Amygdala (tissue), 56 donors: ENCODE data around the gene RPH3AL.
"Not testable (repeated sequence)": the region's sequence is repeated elsewhere in the genome, so short reads cannot be mapped to it uniquely, and the experiment has no call there.

Experiments
- DNase-seq, 56 donors: peaks; one replicate each; lab custom pipeline; 2025; lab: John Stamatoyannopoulos, UW

The RPH3AL gene

DNA sequence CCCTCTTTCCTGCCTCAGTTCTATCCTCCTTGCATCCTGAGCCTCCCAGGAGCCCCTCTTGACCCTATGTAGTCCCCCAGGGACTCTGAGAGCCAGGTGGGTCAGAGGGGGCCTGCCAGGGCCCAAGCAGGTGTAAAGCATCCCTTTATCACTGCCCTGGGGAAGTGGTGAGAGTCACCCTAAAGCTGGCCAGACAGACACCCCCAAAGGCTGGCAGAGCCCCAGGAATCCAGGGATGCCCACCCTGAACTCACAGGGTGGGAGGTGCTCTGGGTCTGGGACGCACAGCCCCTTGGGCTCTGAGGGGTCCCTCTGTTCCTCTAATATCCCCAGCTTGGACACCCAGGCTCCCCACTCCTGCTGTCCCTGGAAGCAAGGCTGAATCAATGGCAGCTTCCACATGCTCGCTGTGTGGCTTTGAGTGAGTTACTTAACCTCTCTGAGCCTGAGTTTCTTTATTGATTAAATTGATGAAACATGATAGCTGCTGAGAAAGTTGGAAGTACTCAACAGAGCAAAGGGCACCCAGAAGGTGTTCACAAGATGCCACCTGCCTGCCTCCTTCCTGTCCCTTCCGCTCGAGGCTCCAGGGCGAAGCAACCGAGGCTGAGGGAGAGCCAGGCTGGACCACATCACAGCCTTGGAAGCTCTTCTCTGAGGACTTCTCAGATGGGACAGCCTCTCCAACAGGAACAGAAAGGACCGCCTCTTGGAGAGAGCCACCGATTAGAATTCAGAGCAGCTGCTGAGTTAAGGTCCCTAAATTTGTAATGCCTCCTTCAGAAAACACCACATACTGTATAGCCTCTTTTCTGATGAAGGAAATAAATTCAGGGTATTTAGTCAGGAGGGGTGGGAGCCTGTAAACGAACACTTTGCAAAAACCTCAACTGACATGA is 104.0 kb downstream of the RPH3AL start:
- no peak for DNase-seq

DNA sequence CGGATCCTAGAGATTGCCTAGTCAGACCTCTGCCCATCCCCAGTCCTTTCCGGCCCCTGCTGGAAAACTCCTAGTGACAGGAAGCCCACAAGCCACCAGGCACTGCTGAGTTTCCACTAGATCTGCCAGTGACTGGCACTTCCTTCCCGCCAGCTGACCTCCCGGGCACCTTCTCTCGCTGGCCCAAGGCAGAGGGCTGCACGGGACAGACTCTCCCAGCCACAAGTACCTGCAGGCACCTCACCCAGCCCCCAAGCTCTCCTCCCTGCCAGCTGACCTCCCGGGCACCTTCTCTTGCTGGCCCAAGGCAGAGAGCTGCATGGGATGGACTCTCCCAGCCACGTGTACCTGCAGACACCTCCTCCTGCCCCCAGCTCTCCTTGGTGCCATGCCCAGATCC is 104.8 kb downstream of the RPH3AL start:
- DNase-seq, result no peak

DNA sequence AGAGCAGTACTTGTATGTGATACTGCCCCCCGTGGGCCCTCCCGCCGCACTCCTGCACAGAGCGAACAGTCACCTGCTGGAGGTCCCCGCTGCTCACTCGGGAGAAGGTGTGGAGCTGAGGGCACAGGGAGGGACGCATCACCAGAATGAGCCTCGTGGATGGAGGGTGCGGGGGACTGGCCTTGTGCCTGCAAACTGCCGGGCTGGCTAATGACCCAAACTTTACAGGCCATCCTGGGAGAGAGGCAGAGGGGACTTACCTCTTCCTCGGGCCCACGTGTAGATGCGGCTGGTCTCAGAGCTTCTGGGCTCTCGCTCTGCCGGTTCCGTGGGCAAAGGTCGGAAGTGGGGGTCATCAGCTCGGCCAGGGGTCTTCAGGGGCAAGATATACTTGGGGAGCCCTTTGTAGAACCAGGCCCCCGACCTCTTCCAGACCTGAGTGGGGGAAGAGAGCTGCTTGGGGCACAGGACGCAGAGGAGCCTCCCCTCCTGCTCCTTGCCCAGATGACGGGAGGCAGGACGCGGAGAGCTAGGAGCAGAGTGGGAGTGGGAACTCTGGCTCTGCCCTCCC is 105.7 kb downstream of the RPH3AL start:
- no peak for DNase-seq

DNA sequence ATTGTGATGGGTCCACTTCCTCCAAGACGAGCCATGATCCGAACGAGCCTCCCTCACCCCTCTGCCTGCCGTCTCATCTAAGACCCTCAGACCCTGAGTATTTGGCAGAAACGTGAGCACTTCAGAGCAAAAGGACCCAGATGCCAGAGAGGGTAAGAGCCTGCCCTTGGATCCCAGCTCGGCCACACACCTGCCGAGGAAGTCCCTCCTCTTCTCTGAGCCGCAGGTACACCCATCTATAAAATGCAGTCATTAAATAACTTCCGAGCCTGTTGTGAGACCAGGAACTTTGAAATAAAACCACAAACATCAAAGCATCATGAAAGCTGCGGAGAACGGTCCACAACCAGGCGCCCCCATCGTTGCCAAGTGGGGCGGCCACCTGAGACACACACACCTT is 106.4 kb downstream of the RPH3AL start:
- DNase-seq, result no peak

DNA sequence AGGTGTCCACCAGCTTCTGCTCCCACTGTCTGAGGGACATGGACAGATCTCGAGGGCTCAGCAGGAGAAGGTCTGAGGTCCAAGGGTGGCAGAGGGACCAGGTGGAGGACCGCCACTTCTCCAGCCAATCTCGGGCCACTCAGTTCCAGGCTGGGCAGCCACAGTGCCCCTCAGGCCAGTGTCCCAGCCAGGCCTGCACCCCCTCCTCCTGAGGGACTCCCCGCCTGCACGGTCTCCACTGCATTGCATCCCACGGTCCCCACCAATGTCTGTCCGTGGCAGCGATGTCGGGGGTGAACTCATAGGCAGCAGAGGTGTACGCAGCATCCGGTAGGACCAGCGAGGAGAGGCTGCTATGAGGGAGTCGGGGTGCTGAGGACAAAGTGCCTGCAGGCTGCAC is 107.0 kb downstream of the RPH3AL start:
- DNase-seq, result no peak

DNA sequence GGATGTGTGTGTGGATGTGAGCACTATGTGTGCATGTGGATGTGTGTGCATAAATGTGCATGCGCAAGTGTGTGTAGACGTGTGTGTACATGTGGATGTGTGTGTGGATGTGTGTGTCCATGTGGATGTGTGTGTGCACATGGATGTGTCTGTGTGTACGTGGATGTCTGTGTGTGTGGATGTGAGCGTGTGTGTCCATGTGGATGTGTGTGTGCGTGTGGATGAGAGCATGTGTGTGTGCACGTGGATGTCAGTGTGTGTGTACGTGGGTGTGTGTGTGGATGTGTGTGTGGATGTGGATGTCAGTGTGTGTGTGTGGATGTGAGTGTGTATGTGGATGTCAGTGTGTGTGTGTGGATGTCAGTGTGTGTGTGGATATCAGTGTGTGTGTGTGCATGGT is 107.6 kb downstream of the RPH3AL start:
- no peak for DNase-seq

DNA sequence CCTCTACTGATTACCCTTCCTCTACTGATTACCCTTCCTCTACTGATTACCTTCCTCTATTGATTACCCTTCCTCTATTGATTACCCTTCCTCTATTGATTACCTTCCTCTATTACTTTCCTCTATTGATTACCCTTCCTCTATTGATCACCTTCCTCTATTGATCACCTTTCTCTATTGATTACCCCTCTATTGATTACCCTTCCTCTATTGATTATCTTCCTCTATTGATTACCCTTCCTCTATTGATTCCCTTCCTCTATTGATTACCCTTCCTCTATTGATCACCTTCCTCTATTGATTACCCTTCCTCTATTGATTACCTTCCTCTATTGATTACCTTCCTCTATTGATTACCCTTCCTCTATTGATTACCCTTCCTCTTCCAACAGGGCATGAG is 108.7 kb downstream of the RPH3AL start:
- not testable (repeated sequence) for DNase-seq

DNA sequence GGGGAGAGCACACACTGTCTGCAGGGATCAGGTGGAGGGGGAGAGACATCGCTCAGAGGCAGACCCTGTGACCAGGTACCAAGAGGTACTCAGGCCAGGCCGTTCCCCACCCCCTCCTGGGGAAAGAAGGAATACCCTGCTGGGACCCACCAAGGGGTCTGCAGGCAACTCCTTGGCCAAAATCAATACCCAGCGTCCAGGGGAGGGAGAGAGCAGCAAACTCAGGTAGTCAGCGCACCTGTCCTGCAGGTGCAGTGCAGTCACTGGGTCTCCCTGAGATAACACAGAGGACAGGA is 113.7 kb downstream of the RPH3AL start:
- DNase-seq, result no peak

DNA sequence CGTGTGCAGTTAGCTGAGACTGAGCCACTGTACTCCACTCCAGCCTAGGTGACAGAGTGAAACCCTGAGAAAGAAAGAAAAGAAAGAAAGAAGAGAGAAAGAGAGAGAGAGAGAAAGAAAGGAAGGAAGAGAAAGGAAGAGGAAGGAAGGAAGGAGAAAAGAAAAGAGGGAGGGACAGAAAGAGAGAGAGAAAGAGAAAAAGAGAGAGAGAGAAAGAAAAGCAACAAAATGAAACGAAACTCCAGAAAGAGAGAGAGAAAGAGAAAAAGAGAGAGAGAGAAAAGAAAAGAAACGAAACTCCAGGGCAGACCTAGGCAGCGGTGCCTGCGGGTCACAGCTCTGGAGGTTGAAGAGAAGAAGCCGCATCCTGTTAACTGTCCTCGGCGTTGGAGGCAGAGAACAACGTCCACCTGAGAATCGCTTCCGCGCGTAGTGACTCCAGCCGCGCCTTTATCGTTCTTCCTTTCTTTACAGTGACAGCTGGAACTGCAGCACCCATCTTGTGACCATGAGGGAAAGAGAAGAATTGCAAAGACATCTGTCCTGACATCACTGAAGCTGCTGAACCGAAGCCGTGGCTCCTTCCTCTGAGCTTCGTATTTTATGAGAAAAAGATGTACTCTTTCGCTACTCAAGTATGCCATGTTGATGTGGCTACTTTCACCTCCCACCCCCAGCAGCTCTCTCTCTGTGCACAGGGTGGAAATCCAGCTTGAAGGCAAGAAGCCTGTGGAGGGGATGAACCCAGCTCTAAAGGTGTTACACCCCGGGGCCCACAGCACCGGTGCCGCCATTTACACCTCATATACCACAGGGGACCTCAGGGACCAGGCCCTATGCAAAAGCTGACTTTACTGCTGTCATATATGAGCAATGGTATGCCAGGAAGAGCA is 114.3 kb downstream of the RPH3AL start:
- DNase-seq, result no peak

DNA sequence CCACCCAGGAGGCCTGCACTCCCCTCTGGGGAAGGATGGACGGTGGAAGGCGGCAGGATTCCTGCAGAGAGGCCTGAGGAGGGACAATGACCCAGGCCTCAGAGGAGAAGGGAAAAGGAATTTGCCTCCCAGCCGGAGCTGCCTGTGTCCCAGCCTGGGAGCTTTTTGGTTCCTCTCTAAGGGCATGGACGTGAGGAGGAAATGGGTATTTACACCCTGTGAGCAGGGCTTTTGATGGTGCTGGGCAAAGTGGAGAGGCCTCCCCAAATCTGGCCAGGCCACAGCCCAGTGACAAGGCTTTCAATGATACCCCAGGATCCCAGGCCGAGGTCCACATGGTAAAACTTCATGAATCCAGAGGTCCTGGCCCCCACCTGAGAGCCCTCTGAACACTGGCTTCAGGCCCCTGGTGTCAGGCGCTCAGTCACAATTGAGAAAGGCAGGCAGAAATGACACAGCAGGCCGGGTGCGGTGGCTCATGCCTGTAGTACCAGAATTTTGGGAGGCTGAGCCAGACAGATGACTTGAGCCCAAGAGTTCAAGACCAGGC is 115.1 kb downstream of the RPH3AL start:
- DNase-seq, result no peak

DNA sequence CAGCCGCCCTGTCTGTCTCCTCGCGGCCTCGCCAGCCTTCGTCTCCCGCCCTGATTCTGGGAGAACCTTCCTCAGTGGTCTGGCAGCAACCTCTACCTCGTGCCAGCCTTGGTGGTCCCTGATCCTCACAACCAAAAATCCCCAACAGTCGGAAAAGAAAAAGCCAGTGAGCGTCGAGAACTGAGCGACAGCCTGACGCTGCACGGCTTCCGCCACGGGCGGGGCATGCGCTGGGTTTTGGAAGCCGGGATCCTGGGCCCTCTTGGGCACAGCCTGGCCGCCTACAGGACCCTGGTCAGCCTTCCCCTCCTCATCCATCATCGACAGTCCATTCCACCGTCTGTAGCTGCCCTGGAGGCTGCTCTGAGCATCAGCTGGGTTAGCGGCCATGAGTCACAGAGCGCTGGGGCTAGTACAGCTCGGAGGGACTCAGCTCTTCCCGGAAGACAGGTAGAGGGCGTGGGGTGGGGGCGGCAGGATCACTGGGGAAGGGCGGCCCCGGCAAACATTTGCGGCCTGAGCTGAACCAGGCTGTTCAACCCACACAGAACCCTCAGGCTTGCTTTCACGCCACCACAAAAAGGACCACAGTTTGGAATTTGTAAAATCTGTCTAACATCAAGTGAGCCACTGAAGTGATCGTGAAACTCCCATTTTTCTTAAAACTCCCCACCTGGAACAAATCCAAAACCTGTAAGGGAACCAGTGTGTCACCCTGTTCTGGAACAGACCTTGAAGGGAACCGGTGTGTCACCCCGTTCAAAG is 115.8 kb downstream of the RPH3AL start:
- DNase-seq, result no peak

DNA sequence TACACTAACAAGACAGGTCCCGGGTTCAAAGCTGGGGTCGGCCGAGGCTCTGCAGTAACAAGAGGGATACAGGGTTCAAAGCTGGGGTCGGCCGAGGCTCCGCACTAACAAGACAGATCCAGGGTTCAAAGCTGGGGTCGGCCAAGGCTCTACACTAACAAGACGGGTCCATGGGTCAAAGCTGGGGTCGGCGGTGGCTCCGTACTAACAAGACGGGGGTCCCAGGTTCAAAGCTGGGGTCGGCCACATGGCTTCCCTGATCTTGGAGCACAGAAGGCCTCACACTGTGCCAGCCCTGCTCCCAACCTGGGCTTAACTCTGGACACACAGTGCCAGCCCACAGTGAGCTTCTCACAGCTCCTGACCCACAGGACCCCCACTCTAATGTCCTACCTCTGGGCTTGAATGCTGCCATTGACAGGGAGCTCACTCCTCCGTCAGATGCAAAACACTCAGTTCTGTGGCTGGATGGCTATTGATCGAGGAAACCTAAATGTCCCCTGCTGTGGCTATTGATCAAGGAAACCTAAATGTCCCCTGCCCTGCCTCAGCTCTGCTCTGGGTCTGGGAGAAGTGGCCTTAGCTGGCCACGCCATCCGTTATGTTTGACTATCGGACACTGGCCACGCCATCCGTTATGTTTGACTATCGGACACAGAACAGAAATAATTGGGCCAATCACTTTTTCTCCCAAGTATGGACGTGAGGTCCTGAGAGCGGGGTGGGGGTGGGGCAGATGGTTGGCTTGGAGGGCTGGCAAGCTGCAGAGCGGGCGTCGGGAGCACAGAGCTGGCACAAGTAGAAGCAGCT is 116.6 kb downstream of the RPH3AL start:
- DNase-seq, result no peak

DNA sequence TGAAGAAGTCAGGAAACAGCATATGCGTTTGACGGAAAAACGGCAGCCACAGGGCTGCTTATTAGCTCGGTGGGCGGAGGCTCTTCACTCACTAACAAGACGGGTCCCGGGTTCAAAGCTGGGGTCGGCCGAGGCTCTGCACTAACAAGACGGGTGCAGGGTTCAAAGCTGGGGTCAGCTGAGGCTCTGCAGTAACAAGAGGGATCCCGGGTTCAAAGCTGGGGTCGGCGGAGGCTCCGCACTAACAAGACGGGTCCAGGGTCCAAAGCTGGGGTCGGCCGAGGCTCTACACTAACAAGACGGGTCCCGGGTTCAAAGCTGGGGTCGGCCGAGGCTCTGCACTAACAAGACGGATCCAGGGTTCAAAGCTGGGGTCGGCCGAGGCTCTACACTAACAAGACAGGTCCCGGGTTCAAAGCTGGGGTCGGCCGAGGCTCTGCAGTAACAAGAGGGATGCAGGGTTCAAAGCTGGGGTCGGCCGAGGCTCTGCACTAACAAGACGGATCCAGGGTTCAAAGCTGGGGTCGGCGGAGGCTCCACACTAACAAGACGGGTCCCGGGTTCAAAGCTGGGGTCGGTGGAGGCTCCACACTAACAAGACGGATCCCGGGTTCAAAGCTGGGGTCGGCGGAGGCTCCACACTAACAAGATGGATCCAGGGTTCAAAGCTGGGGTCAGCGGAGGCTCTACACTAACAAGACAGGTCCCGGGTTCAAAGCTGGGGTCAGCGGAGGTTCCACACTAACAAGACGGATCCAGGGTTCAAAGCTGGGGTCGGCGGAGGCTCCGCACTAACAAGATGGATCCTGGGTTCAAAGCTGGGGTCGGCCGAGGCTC is 117.4 kb downstream of the RPH3AL start:
- DNase-seq, result peak in 1 of 56 donors; percentile 17

DNA sequence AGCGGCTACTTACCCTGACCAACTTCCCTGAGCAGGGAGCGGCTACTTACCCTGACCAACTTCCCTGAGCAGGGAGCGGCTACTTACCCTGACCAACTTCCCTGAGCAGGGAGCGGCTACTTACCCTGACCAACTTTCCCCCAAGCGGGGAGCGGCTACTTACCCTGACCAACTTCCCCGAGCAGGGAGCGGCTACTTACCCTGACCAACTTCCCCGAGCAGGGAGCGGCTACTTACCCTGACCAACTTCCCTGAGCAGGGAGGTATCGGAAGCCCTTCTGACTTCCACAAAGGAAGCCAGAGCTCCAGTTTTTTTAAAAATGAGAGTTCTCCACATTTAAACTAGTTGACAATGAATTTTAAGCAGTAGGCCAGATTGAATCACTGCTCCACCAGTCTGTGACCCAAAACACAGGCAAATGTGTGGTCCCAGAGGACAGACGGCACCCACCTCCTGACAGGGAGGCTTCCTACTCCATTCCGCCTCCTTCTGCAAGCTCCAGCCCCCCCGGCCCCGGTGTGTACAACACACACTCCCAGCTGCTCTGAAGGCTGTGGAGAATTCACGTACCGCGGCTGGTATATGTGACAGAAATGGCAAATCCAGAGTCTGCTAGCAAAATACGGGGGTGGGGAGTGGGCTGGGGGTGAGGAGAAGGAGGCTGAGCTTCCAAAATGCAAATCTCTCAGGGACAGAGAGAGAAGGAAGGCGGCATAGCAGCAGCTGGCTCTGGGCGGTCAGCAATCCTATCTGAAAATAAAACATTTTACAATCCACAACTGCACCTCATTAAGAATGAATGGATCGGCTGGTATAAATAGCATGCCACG is 118.2 kb downstream of the RPH3AL start:
- peak in 24 of 56 donors; percentile 6 to 69 (median 26) for DNase-seq

DNA sequence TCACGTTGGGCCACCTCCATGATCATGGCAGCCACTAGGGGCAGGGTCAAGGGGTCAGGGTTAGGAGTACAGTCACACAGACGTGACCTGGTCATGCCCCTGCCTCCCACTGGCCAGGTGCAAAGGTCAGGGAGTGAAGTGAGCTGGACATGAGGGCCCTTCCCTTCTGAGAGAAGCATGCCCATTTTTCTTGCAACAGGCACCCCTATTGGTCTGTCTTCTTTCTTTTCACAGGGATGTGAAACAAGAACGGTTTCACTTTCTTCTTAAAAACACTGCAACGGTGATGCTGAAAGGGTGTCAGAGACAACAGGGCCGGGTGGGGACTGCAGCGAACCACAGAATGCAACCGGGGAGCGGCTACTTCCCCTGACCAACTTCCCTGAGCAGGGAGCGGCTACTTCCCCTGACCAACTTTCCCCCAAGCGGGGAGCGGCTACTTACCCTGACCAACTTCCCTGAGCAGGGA is 119.1 kb downstream of the RPH3AL start:
- DNase-seq, result no peak

DNA sequence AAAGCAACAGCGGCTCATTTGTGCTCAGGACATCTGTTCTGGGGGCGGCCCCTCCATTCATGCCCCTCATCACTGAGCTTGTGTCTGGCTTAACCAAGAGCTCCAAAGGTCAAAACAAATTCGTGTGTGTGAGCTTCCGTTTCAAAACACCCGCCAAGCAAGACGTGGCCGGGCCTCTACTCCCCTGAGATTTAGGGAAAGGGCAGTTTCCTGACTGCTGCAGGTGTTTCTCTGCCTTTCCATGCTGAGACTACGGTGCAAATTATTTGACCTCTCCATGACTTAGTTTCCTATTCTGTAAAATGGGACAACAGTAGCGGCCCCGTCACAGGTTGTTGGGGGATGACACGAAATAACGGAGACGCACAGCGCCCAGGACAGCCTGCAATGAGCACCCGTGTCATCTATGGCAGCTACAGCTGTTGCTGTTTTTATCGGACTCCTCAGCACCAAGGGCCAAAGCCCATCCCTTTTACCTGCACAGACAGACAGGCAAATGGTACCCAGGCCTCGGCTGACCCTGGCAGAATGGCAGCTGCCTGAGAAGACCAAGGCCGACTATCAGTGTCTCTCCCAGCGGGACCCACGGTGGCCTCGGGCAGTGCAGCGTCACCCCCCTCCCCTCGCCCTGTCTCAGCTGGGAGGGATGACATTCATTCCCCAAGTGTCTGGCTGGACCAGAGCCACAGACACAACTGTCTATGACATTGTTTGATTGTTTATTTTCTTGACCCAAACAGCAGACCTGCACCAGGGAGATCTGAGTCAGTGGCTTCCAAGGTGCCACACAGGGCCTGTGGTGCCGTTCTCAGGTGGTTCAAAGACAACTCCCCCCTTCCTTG is 120.4 kb downstream of the RPH3AL start:
- no peak for DNase-seq
